HepG2 (cell line): Measurements from ENCODE around the gene NUDT22. TPM values are rescaled to one million over a fixed set of nuclear protein-coding genes. Genes with fewer than 3 reads are reported as not detected.

Experiments
- BCL3 ChIP-seq: sonication (generic); formaldehyde crosslinking; IDR thresholded peaks from 2 replicates; pipeline ENCODE4 v1.5.1; 2020; ENCODE audit warnings: mild to moderate bottlenecking, missing genetic modification reagents, moderate library complexity
- CBX2 ChIP-seq, 2 experiments: fragments of 200-600 bp in 1 of 2; sonication (generic); formaldehyde crosslinking in 1 of 2; IDR thresholded peaks; 2 replicates each; pipeline versions ENCODE4 v1.7.0 to v1.8.1; 2018 to 2022; ENCODE audit warnings: low read depth in 2 of 2, low read length in 1 of 2, mild to moderate bottlenecking in 1 of 2, missing genetic modification reagents in 1 of 2
- CENPT ChIP-seq: sonication (generic); formaldehyde crosslinking; IDR thresholded peaks from 2 replicates; pipeline ENCODE4 v1.8.0; 2022; ENCODE audit warnings: low read depth, mild to moderate bottlenecking, moderate library complexity, missing genetic modification reagents
- HINFP ChIP-seq: sonication (generic); formaldehyde crosslinking; IDR thresholded peaks from 2 replicates; pipeline ENCODE4 v1.4.0; 2020; ENCODE audit warnings: low read depth, mild to moderate bottlenecking, missing genetic modification reagents
- HNRNPUL1 ChIP-seq: fragments of 200-400 bp; formaldehyde crosslinking; IDR thresholded peaks from 2 replicates; pipeline ENCODE4 v1.6.1; 2017; ENCODE audit warnings: low read depth, mild to moderate bottlenecking, low read length, moderate library complexity
- MAZ ChIP-seq, 2 experiments: sonication (generic) in 1 of 2; formaldehyde crosslinking in 1 of 2; IDR thresholded peaks; 2 replicates each; pipeline versions ENCODE4 v1.5.0 to v1.6.1; 2012 to 2020; ENCODE audit warnings: low read depth in 2 of 2, mild to moderate bottlenecking in 2 of 2, borderline replicate concordance in 1 of 2, improper control_type of control experiment in 1 of 2, low read length in 1 of 2, missing genetic modification reagents in 1 of 2, moderate library complexity in 1 of 2
- NFIC ChIP-seq: IDR thresholded peaks from 2 replicates; pipeline ENCODE4 v1.6.1; 2012; ENCODE audit warnings: mild to moderate bottlenecking, low read length, inconsistent platforms
- PAWR ChIP-seq: sonication (generic); formaldehyde crosslinking; IDR thresholded peaks from 2 replicates; pipeline ENCODE4 v1.4.0; 2020; ENCODE audit warnings: missing genetic modification reagents, mild to moderate bottlenecking, borderline replicate concordance
- RNF219 ChIP-seq: sonication (generic); formaldehyde crosslinking; IDR thresholded peaks from 2 replicates; pipeline ENCODE4 v1.5.0; 2020; ENCODE audit warnings: mild to moderate bottlenecking, missing genetic modification reagents
- SRSF1 ChIP-seq: fragments of 200-400 bp; formaldehyde crosslinking; optimal IDR thresholded peaks from 2 replicates; pipeline ENCODE3; 2017; ENCODE audit warnings: mild to moderate bottlenecking, low read depth, low read length, moderate library complexity
- XBP1 ChIP-seq: sonication (generic); formaldehyde crosslinking; IDR thresholded peaks from 2 replicates; pipeline ENCODE4 v1.5.0; 2020; ENCODE audit warnings: missing genetic modification reagents
- ZBTB38 ChIP-seq: sonication (generic); formaldehyde crosslinking; IDR thresholded peaks from 2 replicates; pipeline ENCODE4 v1.5.1; 2020; ENCODE audit warnings: mild to moderate bottlenecking, missing genetic modification reagents
- ZNF512 ChIP-seq: sonication (generic); formaldehyde crosslinking; IDR thresholded peaks from 2 replicates; pipeline ENCODE4 v1.4.0; 2020; ENCODE audit warnings: mild to moderate bottlenecking, missing genetic modification reagents
- ZNF709 ChIP-seq: sonication (generic); formaldehyde crosslinking; IDR thresholded peaks from 2 replicates; pipeline ENCODE4 v1.5.0; 2020; ENCODE audit warnings: mild to moderate bottlenecking, missing genetic modification reagents
- ZNF780A ChIP-seq: sonication (generic); formaldehyde crosslinking; IDR thresholded peaks from 2 replicates; pipeline ENCODE4 v1.8.0; 2022; ENCODE audit warnings: mild to moderate bottlenecking, missing genetic modification reagents, moderate library complexity
- polyA plus RNA-seq, 8 experiments: library from polyadenylated mRNA; depleted of rRNA in 3 of 8; stranded (reverse) in 7 of 8; unstranded in 1 of 8; fragments of >200 nt; fragmentation: Illumina TruSeq in 4 of 8; extraction: Trizol in 4 of 8; gene quantifications; 2 replicates each; pipeline versions ENCODE4 v1.2.1 to v1.2.3, GENCODE V29; 2011 to 2016; ENCODE audit warnings: low read depth in 4 of 8, missing spikeins in 1 of 8, mixed read lengths in 1 of 8; ENCODE audit not compliant: insufficient read depth in 1 of 8
- total RNA-seq, 5 experiments: library from RNA; depleted of rRNA; stranded (reverse); fragments of >200 nt; fragmentation: Illumina TruSeq; extraction: Trizol; gene quantifications; 2 replicates each; pipeline ENCODE4 v1.2.3, GENCODE V29; 2016; ENCODE audit warnings: low read depth in 1 of 5
- TF ChIP-seq, protein P1 (sequence below): IDR thresholded peaks from 2 replicates; pipeline ENCODE4 v1.6.1; 2016; ENCODE audit warnings: missing compliant biosample characterization, missing genetic modification reagents, borderline replicate concordance

NUDT22 gene
- total and polyA plus RNA-seq, 2 of the 13 experiments (the other 11 are each of a cell fraction or from before 2014, with no cell fraction given), result 33.5 to 39.8 TPM

- no peak for TF ChIP-seq XBP1 (CRISPR knock-in tag)
- no peak for TF ChIP-seq RNF219 (CRISPR knock-in tag)
- peak; percentile 38; the same call in 1 of the 2 replicates for TF ChIP-seq ZBTB38
- no peak for TF ChIP-seq NFIC
- TF ChIP-seq ZNF709, result peak; percentile 64; the same call in 1 of the 2 replicates
- no peak for TF ChIP-seq PAWR
- TF ChIP-seq HINFP (CRISPR knock-in tag), result no peak
- TF ChIP-seq, protein P1, sequence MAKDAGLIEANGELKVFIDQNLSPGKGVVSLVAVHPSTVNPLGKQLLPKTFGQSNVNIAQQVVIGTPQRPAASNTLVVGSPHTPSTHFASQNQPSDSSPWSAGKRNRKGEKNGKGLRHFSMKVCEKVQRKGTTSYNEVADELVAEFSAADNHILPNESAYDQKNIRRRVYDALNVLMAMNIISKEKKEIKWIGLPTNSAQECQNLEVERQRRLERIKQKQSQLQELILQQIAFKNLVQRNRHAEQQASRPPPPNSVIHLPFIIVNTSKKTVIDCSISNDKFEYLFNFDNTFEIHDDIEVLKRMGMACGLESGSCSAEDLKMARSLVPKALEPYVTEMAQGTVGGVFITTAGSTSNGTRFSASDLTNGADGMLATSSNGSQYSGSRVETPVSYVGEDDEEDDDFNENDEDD, result no peak; the same call in 1 of the 2 replicates
- peak; percentile 63; the same call in 1 of the 2 replicates for TF ChIP-seq MAZ (IDR thresholded peaks at IDR 0.05; ENCODE audit: borderline replicate concordance, low read depth, low read length)
- TF ChIP-seq MAZ (CRISPR knock-in tag; IDR thresholded peaks at IDR 0.05; ENCODE audit: low read depth), result 0 out of 2 replicates have a peak, but pooled peaks have one; percentile 29
- 0 out of 2 replicates have a peak, but pooled peaks have one; percentile 26 for TF ChIP-seq BCL3 (CRISPR knock-in tag)
- TF ChIP-seq SRSF1, result peak; percentile 40
- no peak for TF ChIP-seq ZNF512
- TF ChIP-seq CENPT, result no peak
- no peak for TF ChIP-seq CBX2 (IDR thresholded peaks at IDR 0.05; ENCODE audit: low read depth, low read length)
- TF ChIP-seq CBX2 (CRISPR knock-in tag; IDR thresholded peaks at IDR 0.05; ENCODE audit: low read depth), result no peak
- no peak for TF ChIP-seq HNRNPUL1
- TF ChIP-seq ZNF780A, result no peak
Observed at GRCh38 chr11:64234647-64235379, 8.7 kb downstream of the NUDT22 start (continued).
